Adrenal gland (tissue), 5 donors: ENCODE measurements around the gene P3H4.

Source experiments
- CTCF ChIP-seq, 6 experiments: fragments of 450-650 bp in 4 of 6; fragments of 200-600 bp in 2 of 6; sonication (generic) in 1 of 6; IDR thresholded peaks; 1 replicate in 5 of 6; 2 replicates in 1 of 6; pipeline versions ENCODE4 v1.5.1 to v1.8.0; 2016 to 2021; ENCODE audit warnings: antibody characterized with exemption in 6 of 6, mild to moderate bottlenecking in 2 of 6, moderate library complexity in 1 of 6
- POLR2A ChIP-seq, 2 donors: fragments of 450-650 bp; IDR thresholded peaks; one replicate each; pipeline ENCODE4 v1.6.1; 2017; ENCODE audit warnings: antibody characterized with exemption in 2 of 2, mild to moderate bottlenecking in 2 of 2, moderate library complexity in 1 of 2
- donor health status: DM: no; HTN: no; CAD: no.

GRCh38 chr17:41860254-41860931 lies 48.6 kb upstream of the P3H4 start:
- no peak for TF ChIP-seq POLR2A (IDR thresholded peaks at IDR 0.05)
- TF ChIP-seq CTCF (IDR thresholded peaks at IDR 0.05): no peak
